NCI-H1048 (cell line): Measurements from ENCODE around the gene GAST.
"Not testable (repeated sequence)": the region's sequence is repeated elsewhere in the genome, so short reads cannot be mapped to it uniquely, and the experiment has no call there.

ENCODE experiments used
- DNase-seq: peaks from one replicate; lab custom pipeline; 2025; lab: John Stamatoyannopoulos, UW

Gene GAST

DNA sequence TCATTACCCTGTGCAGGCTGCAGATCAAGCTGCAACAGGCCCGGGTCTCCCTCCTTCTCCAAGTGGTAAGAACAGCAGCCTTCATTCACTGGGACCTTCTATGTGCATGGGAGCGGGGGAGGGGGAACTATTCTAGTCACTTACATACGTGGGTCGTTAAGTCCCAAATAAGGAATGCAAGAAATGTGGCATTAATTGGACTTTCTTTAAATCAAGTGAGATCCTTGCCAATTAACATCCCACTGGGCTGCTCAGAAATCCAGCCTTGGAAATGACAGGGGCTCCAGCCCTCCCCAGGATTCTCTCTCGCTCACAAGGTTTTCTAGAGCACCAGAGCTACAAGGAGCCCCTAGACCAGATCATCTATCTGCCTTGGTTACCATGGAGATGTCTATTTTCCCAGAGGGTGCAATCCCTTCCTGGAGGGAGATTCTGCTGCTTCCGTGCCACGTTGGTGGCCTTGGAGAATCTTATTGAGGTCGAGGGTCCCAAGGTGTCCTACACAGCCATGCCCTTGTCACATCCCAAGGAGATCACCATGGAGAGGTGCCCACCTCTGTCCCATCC is 28.6 kb upstream of the GAST start:
- no peak for DNase-seq

DNA sequence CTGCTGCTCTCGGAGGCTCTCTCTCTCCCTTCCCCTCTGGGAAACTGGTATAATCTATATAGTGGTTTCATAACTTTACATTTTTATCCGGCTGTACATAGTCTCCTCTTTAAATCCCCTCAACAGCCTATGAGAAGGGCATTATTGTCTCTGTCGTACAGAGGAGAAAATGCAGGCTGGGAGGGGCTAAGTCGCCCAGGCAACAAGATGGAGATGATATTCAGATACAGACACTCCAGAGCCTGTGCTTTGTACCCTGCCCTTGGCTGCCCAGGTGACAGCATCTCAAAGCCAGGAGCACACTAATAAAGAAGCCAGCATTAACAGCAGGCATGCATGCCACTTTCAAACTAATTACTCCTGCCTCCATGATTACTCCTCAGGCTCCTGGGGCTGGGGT is 28.1 kb upstream of the GAST start:
- DNase-seq, result no peak

DNA sequence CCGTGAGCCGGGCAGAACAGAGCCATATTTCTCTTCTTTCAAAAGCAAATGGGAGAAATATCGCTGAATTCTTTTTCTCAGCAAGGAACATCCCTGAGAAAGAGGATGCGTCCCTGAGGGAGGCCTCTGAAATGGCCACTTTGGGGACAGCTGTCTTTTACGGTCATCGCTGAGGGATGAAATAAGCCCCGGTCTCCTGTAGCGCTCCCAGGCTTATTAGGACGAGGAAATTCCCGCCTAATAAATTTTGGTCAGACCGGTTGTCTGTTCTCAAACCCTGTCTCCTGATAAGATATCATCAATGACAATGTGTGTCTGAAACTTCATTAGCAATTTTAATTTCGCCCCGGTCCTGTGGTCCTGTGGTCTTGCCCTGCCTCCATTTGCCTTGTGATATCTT is 26.4 kb upstream of the GAST start:
- not testable (repeated sequence) for DNase-seq

DNA sequence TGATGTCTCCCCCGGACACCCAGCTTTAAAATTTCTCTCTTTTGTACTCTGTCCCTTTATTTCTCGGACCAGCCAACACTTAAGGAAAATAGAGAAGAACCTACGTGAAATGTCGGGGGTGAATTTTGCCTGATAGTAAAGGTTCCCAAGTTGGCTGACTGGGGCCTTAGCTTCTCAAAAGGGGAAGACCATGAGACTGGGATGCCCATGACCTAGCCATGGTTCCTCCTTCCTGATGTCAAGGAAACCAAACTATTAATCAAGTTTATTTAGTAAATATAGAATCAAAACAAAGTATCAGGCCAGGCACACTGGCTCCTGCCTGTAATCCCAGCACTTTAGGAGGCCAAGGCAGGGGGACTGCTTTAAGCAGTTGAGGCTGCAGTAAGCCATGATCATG is 25.9 kb upstream of the GAST start:
- DNase-seq, result no peak

DNA sequence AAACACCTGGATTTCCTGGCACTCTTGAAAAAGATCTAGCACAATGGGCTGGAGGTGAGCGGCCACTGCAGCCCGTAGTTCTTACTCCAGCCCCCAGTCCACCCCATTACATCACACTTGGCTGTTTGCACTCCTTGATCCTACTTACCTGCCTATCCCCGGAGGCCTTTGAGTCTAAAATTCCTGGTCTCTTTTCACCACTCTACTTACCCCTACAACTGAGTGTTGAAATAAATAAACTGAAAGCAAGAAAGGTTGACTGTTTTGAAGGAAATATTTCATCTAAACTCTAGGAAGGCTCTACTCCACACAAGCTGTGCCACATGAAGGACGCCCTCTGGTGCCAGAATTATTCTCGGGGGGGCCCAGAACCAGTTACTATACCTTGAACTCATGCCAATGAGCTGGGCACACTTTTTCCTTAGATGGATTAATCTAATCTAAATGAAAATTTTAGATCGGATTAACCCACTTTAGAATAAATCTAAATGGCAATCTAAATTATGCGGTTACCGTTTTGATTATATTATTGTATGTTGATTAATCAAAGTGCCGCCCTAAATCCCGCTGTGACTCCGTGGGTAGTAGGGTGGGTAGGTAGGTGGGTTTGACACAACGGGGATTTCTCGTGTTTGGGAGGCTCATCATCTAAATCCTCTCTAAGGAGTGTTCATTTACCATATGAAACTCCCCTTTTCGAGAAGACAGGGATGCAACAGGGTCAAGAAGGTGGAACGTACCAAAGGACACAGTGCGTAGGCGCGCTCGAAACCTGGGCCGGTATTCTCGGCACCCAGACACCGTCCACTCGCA is 24.1 kb upstream of the GAST start:
- no peak for DNase-seq

DNA sequence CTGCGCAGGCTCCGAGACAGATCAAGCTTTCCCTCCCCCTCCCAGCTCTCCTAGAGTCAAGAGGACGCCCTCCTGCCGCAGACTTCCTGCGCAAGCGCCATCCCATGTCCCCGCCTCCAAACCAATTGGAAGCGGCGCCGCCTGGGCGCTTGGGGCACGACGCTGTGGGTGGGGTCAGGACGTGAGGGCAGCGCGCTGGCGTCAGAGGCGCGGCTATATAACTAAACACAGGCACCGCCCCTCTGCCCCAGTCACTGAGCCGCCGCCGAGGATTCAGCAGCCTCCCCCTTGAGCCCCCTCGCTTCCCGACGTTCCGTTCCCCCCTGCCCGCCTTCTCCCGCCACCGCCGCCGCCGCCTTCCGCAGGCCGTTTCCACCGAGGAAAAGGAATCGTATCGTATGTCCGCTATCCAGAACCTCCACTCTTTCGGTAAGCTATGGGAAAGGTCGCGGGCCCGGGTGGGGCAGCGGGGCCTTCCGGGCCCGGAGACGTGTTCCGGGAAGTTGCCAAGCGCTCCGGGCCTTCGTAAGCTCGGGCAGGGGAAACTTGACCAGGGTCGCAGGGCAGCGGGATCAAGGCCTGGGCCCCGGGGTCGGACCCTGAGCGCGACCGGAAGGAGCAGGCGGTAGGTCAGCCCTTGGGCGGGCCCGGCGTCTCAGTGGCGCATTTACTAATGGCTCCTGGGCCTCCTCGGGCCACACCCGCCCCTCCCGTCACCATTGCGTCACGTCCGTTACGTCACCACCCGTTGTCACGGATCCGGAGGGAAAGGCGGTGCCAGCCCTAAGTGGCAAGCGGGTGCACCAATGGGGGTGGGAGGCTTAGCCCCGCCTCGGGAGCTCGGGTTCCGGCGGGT is 23.3 kb upstream of the GAST start, which contains the start of gene EIF1:
EIF1 (plus strand) TSS at position 245 of the 856 bp plus-strand sequence; CDS start at position 399, 154 bp downstream.
- peak; percentile 99 for DNase-seq

DNA sequence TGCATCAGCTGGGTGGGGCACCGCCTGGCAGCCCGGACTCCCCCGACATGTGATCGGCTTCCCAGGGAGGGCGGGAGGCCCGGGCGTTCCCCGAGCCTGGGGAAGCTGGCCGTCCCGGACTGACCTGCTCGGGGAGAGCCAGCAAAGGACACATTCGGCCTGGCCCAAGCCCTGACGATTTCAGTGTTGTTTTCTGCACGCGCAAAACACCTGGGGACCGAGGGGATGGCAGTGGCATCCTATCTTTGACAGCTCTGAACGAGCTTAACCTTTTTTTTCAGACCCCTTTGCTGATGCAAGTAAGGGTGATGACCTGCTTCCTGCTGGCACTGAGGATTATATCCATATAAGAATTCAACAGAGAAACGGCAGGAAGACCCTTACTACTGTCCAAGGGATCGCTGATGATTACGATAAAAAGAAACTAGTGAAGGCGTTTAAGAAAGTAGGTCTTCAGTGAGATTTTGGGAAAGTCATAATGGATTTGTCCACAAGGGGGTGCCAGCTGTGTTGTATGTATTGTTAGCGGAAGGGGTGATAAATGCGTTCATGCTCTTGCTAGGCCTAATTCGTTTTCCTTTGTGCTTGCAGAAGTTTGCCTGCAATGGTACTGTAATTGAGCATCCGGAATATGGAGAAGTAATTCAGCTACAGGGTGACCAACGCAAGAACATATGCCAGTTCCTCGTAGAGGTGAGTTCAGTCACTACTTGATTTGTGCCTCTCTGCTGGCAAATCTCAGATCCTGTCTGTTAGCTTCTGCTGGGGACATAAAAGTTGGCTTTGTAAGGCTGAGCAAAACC is 22.4 kb upstream of the GAST start:
- no peak for DNase-seq

DNA sequence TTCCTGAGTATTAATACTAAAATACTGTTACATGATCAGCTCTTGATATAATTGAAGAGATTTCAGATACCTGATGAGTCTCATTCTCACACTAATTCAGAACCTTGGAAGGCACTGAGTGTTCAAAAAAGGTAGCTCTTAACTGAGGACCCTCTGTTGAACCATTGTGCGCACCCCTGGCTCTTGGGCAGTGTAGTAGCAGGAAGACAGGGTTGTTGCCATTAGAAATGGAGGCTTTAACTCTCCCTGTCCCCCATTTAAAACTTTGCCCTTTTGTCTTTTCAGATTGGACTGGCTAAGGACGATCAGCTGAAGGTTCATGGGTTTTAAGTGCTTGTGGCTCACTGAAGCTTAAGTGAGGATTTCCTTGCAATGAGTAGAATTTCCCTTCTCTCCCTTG is 21.6 kb upstream of the GAST start:
- no peak for DNase-seq

DNA sequence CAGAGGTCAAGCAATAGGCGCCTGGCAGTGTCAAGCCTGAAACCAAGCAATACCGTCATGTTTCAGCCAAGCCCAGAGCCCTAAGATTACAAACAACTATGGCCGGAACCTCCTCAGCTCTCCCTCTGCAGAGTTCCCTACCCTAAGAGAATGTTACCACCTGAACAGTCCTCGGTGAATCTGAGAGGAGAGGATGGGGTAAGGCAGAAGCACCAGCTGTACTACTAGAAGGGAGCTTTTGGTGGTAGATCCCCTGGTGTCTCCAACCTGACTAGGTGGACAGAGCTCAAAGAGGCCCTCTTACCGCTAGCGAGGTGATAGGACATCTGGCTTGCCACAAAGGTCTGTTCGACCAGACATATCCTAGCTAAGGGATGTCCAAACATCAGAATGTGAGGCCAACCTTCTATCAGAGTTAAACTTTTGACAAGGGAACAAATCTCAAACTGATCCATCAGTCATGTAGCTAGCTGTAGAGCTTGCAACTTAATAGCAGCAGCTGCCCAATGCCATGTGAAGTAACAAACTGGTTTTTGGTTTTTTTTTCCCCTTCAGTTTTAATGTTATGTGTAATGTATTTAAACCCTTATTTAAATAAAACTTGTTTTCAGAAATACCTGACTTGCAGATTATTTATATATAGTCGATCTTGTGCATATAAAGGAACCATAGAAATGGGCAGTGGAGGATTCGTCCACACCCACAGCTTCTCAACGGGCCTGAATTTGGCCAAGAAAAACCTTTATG is 20.9 kb upstream of the GAST start:
- no peak for DNase-seq

DNA sequence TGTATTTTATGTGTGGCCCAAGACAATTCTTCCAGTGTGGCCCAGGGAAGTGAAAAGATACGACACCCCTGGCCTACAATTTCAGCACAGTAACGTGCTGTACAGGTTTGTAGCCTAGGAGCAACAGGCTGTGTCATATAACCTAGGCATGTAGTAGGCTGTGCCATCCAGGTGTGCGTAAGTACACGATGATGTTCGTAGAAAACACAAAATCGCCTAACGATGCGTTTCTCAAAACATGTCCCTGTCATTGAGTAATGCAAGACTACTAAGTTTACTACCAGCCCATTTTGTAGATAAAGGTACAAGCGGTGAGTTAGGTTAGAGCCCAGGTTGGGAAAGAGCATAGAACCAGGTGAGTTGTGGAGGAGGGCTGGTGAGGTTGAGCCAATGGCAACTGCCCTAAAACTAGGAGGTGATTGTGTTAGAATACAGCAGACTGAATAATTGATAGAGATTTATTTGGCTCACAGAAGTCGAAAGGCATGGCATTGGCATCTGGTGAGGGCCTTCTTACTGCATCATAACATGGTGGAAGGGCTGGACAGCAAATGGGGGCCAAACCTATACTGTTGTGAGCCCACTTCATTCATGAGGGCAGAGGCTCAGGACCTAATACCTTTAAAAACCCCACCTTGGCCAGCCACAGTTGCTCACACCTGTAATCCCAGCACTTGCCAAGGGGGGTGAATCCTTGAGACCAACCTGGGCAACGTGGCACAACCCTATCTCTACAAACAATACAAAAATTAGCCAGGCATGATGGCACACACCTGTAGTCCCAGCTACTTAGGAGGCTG is 19.2 kb upstream of the GAST start:
- DNase-seq, result no peak

DNA sequence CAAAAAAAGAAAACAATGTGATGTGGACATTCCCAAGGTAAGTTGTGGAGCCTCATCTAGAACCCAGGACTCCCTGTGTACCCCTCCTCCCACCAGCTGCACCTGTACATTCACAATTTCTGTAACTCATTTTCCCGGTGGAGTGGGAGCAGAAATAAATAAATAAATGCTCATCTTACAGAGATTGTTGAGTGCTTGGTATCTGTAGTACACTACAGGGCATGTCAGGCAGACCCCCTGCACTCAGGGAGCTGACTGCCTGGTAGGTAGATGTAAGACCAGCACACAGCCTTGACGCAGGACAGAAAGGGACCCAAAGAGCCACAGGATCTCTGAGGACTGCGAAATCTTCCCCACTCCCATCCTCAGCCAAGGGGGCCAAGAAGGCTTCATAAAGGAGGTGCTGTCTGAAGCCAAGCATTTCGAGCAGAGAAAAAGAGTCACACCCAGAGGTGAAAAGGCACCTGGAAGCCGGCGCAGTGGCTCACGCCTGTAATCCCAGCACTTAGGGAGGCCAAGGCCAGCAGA is 16.9 kb upstream of the GAST start:
- DNase-seq, result no peak

DNA sequence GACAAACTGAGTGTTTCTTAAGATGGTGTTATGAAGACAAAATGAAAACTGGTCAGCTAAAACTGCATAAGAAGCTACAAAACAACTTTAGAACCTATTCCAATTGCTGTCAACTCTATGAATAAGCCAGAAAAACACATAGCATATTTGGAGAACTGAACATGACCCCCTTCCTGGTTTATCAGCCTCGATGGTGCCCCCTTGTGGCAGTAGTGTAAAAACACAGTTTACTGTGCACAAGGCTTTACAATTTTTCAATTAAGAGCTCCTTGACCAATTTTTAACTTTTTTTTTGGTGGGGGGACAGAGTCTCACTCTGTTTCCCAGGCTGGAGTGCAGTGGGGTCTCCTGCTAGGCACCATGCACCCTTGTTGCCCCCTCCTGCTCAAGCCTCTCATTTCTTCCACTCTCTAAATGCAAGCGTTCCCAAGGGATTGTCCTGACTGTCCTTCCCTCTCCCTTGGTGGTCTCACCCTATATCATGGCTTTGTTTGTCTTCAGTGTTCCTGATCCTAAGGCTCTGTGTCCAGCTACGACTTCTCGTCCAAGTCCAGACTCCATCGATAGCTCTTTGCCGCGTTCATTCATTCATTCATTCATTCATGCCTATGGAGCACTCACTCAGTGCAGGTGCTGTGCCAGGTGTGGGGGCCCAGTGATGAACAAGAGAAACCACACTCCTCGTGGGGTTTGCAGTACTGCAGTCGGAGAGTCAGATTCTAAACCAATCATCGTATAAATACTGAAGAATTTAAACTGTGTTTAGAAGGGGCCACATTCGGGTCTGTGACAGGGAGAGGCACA is 16.0 kb upstream of the GAST start:
- peak; percentile 48 for DNase-seq

DNA sequence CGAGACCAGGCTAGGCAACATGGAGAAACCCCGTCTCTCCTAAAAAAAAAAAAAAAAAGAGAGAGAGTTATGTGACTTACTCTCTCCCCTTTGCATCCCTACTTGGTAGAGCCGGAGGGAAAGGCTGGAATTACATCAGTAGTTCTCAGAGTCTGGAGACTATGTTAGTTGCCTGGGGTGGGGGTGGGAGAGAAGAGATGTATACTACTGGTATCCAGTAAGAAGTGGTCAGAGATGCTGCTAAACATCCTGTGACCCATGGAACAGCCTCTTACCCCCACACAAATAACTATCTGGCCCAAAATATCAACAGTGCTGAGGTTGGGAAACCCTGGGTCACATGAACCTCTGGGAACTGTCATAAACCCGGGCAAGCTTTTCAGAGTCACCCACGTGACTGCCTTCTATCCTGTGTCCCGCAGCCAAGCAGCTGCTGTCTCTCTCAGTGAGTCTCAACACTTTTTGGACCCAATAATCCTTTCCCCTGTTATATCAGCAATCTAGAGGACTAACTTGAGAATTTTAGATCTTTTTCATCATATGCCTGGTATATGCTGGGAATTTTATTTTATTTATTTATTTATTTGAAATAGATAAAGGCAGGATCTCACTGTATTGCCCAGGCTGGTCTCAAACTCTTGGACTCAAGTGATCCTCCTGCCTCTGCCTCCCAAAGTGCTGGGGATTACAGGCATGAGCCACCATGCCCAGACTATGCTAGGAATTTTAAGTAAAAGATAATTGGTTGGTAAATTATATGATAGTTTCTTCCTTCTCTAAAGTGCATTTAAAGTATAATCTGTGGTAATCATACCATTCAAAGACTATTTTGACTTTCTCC is 14.8 kb upstream of the GAST start:
- DNase-seq, result no peak

DNA sequence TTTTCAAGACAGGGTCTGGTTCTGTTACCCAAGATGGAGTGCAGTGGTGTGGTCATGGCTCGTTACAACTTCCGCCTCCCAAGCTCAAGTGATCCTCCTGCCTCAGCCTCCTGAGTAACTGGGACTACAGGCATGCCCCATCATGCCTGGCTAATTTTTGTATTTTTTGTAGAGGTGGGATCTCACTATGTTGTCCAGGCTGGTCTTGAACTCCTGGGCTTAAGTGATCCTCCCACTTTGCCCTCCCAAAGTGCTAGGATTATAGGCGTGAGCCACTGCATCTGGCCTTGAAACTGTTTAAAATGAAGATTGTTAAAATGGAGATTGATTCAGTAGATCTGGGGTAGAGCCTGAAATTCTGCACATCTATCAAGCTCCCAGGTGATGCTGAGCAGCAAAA is 11.3 kb upstream of the GAST start:
- not testable (repeated sequence) for DNase-seq

DNA sequence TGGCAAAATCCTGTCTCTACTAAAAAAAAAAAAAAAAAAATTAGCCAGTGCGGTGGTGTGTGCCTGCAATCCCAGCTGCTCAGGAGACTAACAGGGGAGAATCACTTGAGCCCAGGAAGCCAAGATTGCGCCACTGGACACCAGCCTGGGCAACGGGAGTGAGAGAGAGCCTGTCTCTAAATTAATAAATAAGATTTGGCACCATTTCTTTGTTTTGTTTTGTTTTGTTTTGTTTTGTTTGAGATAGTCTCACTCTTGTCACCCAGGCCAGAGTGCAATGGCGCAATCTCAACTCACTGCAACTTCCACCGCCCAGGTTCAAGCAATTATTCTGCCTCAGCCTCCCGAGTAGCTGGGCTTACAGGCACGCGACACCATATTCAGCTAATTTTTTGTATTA is 9.4 kb upstream of the GAST start:
- DNase-seq, result no peak

DNA sequence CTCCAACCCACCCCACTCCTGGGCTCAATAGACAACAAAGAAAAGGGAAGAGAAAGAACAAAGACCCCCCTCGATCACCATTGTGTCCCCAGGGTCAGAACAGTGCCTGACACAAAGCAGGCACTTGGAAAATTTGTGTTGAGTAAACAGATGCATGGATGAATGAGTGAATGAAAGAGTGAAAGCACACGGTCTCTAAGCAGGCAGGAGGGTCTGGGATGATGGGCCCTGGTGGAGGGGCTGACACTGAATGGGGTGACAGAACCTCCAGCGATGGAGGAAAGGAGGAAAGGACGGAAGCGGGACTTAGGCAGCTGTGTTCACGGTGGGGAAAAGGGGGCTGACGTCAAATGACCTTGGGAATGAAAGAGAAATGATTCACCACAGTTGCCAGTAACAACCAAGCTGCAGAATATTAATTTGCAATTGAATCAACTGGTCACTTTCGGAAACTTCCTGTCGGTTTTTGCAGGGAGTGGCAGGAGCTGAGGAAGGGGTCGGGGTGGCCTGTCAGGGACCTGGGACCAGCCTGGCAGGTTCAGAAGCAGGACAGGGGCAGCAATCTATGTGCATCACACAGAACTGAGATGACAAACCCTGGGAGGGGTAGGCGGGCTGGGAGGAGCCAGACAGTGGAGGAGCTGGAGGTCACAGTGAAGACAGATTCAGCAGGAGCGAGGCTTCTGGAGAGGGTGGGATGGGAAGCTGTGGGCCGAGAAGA is 6.7 kb upstream of the GAST start:
- no peak for DNase-seq

DNA sequence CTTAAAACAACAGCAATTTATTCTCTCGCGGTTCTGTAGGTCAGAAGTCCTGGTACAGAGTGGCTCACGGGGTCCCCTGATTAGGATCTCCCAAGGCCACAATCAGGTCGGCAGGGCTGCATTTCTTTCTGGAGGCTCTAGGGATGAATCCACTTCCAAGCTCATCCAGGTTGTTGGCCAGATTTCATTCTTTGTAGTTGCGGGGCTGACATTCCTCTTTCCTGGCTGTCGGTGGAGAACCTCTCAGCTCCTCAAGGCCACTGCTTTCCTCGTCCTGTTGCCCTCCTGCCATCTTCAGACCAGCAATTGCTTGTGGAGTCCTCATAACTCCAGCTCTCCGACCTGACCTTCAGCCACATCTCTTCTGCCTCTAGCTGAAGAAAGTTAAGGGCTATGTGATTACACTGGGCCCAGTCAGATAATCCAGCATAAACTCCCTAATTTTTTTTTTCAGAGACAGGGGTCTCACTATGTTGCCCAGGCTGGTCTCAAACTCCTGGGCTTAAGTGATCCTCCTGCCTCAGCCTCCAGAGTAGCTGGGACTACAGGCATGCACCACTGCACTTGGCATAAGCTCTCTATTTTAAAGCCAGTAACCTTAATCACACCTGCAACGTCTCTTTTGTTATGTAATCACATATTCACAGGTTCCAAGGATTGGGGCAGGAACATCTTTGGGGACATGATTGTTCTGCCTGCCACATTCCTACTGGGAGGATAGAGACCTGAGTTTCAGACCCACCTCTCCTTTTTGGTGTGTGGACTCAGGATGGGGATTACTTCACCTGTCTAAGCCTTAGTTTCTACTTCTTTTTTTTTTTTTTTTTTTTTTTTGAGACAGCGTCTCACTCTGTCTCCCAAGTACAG is 4.1 kb upstream of the GAST start:
- no peak for DNase-seq
